A549 treated with AZD9567 at 1 μM for 4 hours (cell line): ENCODE measurements around the gene FCER1A. TPM values are rescaled to one million over a fixed set of nuclear protein-coding genes. Genes with fewer than 3 reads are reported as not detected.

Source experiments
- total RNA-seq: library from RNA; stranded (reverse); fragments of 200-300 nt; extraction: Qiagen RNA extraction; gene quantifications from 5 replicates; pipeline ENCODE4 v1.2.3, GENCODE V29; 2022; ENCODE audit not compliant: insufficient read depth

FCER1A gene
- not detected in 5 replicates for total RNA-seq

GRCh38 chr1:159302095-159302494 is at the start of gene FCER1A:
TSS of gene FCER1A (plus strand) at chr1:159302336. CDS start at chr1:159302365, 29 bp downstream.

Other genes starting within 250 kb of the FCER1A start
- gene AIM2, start 225.6 kb upstream of the FCER1A start, total RNA-seq: not detected in 5 replicates
- gene CADM3, start 130.7 kb upstream of the FCER1A start, total RNA-seq: 0.12 to 0.16 TPM (median 0.14 TPM) in 4 of 5 replicates, not detected in the other
- gene ACKR1, start 97.5 kb upstream of the FCER1A start, total RNA-seq: 0.08 TPM in 1 of 5 replicates, not detected in the others
- not detected in 5 replicates for gene OR10J4, start 129.9 kb downstream of the FCER1A start, total RNA-seq
- not detected in 5 replicates for gene OR10J1, start 137.4 kb downstream of the FCER1A start, total RNA-seq
- gene OR10J5, start 233.7 kb downstream of the FCER1A start, total RNA-seq: not detected in 5 replicates